ENCODE results near the gene ASB15.

ASB15 gene

DNA sequence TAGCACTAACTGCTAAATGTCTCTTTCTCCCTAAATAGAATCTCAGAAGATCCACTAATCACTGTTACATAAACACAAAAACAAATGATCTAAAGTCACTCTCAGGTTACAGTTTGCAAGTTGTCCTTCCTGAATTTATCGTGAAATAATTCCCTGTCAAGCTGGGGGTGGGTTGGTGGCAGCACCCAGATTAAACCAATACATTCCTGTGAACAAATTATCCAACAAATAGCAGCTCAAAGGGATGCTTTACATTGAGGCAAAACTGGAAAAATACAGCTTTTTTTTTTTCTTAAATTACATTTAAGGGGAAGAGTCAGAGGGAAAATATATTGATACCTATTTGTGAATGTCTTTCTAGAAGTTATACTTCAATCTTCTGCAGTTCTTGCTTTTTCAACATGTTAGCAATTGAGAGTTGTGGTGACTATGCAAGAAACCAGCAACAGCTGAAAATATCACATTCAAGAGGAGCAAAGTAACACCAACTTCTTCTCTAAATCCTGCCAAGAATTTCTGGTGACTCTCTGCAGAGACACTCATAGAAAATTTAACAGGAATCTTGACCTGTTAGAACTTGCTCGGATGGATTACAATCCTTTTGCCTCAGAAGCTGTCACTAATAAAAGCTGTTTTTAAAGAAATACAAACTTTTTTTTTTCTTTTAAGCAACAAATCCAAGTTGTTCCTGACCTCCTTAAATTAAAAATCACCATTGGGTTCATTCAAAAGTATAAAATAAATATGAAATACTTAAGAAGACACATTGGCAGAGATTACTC is 73.0 kb downstream of the ASB15 start:
- Histone ChIP-seq H3K9me3 (ENCODE audit: control insufficient read depth, low read length) (no peaks in the 10 kb centered on the region), H3K27me3 (ENCODE audit: control insufficient read depth, insufficient read depth, low read length) (no peaks in the 10 kb centered on the region), H3K79me2 (no peaks in the 10 kb centered on the region), H2AFZ (no peak overlapping the region), H3K9ac (no peak overlapping the region), H3K4me1 (peaks cover 4% of the 10 kb centered on the region), H3K27ac (no peak overlapping the region), H3K36me3 (ENCODE audit: control insufficient read depth, insufficient read depth, low read length) (no peaks in the 10 kb centered on the region), H3K4me2 (ENCODE audit: low read length) (no peak overlapping the region), H3K4me3 (ENCODE audit: low read depth, low read length) (no peak overlapping the region)
- TF ChIP-seq, protein P1, sequence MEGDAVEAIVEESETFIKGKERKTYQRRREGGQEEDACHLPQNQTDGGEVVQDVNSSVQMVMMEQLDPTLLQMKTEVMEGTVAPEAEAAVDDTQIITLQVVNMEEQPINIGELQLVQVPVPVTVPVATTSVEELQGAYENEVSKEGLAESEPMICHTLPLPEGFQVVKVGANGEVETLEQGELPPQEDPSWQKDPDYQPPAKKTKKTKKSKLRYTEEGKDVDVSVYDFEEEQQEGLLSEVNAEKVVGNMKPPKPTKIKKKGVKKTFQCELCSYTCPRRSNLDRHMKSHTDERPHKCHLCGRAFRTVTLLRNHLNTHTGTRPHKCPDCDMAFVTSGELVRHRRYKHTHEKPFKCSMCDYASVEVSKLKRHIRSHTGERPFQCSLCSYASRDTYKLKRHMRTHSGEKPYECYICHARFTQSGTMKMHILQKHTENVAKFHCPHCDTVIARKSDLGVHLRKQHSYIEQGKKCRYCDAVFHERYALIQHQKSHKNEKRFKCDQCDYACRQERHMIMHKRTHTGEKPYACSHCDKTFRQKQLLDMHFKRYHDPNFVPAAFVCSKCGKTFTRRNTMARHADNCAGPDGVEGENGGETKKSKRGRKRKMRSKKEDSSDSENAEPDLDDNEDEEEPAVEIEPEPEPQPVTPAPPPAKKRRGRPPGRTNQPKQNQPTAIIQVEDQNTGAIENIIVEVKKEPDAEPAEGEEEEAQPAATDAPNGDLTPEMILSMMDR (IDR thresholded peaks at IDR 0.05) = no peak

DNA sequence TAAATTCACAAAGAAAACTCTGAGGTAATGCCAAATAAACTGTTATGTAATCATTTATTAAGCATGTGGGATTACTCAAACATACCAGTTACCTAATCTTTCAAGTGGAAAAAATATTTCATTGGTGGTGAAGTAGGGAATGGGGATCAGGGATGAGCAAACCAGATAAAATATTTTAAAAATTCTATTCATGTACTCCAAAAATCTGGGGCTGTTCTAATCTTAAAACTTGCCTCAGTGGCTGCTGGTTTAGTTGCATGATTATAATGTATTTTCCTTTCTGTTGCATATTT is 73.5 kb downstream of the ASB15 start:
- H3K27ac ChIP-seq = no peak overlapping the region
- H3K79me2 ChIP-seq = no peaks in the 10 kb centered on the region
- TF ChIP-seq, protein P1 (IDR thresholded peaks at IDR 0.05) = no peak
- no peak overlapping the region for H3K4me2 ChIP-seq (ENCODE audit: low read length)
- H3K9me3 ChIP-seq (ENCODE audit: control insufficient read depth, low read length) = no peaks in the 10 kb centered on the region
- H2AFZ ChIP-seq = no peak overlapping the region
- peaks cover 8% of the 10 kb centered on the region for H3K4me1 ChIP-seq
- H3K9ac ChIP-seq = no peak overlapping the region
- H3K27me3 ChIP-seq (ENCODE audit: control insufficient read depth, insufficient read depth, low read length) = no peaks in the 10 kb centered on the region
- H3K4me3 ChIP-seq (ENCODE audit: low read depth, low read length) = no peak overlapping the region
- H3K36me3 ChIP-seq (ENCODE audit: control insufficient read depth, insufficient read depth, low read length) = no peaks in the 10 kb centered on the region

DNA sequence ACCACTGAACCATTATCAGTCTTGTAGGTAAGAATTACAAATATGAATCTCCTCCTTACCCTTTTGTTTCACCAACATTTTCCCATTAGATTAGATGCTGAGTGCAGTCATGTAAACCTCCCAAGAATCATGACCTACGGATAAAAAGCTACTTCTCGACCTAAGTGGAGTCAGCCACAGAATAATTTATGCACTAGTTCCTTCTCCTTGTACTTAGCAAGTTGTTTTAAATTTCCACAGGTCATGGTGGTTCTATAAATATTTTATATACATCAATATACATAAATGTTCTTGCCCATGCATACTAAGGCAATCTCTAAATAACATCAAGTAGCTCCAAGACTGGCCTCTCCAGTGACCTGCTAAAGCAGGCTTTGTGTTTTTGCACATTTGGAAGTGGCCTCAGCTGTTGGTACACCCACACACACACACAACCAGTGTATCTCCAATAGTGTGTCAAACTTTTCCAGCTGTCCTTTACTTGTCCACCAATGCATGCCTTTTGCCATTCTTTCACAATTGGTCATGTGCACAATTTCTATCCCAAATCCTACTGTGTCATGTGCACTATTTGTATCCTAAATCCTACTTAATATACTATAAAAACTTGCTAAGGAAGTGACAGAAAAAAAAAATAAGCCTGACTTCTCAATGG is 75.6 kb downstream of the ASB15 start:
- Histone ChIP-seq H3K27me3 (ENCODE audit: control insufficient read depth, insufficient read depth, low read length) (no peaks in the 10 kb centered on the region), H3K4me1 (peaks cover 21% of the 10 kb centered on the region), H3K4me3 (ENCODE audit: low read depth, low read length) (no peak overlapping the region), H2AFZ (no peak overlapping the region), H3K9ac (no peak overlapping the region), H3K4me2 (ENCODE audit: low read length) (no peak overlapping the region), H3K9me3 (ENCODE audit: control insufficient read depth, low read length) (no peaks in the 10 kb centered on the region), H3K79me2 (no peaks in the 10 kb centered on the region), H3K27ac (no peak overlapping the region), H3K36me3 (ENCODE audit: control insufficient read depth, insufficient read depth, low read length) (no peaks in the 10 kb centered on the region)
- TF ChIP-seq, protein P1 (IDR thresholded peaks at IDR 0.05) = no peak

DNA sequence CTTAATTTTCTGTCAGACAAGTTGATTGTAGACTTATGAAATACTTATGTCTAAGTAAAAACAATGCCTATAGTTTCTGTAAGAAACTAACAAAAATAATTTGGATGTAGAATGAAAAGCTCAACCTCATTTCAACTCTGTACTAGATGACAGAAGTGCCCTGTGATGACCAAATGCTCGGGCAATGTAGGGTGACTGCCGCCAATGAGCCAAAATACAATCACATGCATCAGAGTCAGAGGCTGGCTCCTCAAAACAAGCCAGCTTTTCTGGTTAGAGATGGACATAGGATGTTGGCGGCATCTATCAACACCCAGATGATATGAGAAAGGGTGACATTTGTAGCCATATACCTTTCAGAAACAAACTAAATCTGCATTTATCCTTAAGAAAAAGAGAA is 78.0 kb downstream of the ASB15 start:
- no peak overlapping the region for H3K9ac ChIP-seq
- H2AFZ ChIP-seq = no peak overlapping the region
- no peak overlapping the region for H3K4me2 ChIP-seq (ENCODE audit: low read length)
- no peaks in the 10 kb centered on the region for H3K27me3 ChIP-seq (ENCODE audit: control insufficient read depth, insufficient read depth, low read length)
- H3K4me3 ChIP-seq (ENCODE audit: low read depth, low read length) = no peak overlapping the region
- peaks cover 17% of the 10 kb centered on the region for H3K4me1 ChIP-seq
- H3K36me3 ChIP-seq (ENCODE audit: control insufficient read depth, insufficient read depth, low read length) = no peaks in the 10 kb centered on the region
- no peak overlapping the region for H3K27ac ChIP-seq
- H3K9me3 ChIP-seq (ENCODE audit: control insufficient read depth, low read length) = no peaks in the 10 kb centered on the region
- no peaks in the 10 kb centered on the region for H3K79me2 ChIP-seq
- TF ChIP-seq, protein P1 (IDR thresholded peaks at IDR 0.05) = no peak

GRCh38 chr7:123680580-123680979 is 79.0 kb downstream of the ASB15 start:
- H3K36me3 ChIP-seq (ENCODE audit: control insufficient read depth, insufficient read depth, low read length) = no peaks in the 10 kb centered on the region
- no peak overlapping the region for H3K27ac ChIP-seq

More at GRCh38 chr7:123680580-123680979, 79.0 kb downstream of the ASB15 start:
- Histone ChIP-seq H3K4me3 (ENCODE audit: low read depth, low read length) (no peak overlapping the region), H3K9me3 (ENCODE audit: control insufficient read depth, low read length) (no peaks in the 10 kb centered on the region), H3K9ac (no peak overlapping the region), H3K4me2 (ENCODE audit: low read length) (no peak overlapping the region), H3K4me1 (peaks cover 17% of the 10 kb centered on the region), H2AFZ (no peak overlapping the region), H3K79me2 (no peaks in the 10 kb centered on the region), H3K27me3 (ENCODE audit: control insufficient read depth, insufficient read depth, low read length) (no peaks in the 10 kb centered on the region)
- TF ChIP-seq, protein P1 (IDR thresholded peaks at IDR 0.05) = no peak
